Measurements from ENCODE around the gene CDKN2B.

DNA sequence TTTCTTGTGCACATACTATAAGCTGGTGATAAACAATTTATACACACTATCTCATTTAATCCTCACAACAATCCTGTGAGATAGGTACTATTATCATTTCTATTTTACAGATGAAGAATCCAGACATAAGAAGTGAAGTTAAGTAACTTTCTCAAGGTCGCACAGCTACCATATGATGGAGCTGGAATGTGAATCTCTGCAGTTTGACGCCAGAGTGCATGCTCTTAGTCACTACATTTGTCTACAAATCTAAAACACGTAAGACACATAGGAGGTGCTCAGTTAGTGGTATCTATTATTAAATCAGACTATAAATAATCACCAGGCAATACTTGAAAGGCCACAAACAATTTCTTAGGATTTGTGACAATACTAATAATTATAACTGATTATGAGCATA, 45.0 kb upstream of the CDKN2B start:
- TF ChIP-seq POLR2A (IDR thresholded peaks at IDR 0.05; ENCODE audit: low read depth, low read length) (no peak), POLR2AphosphoS5 (IDR thresholded peaks at IDR 0.05; ENCODE audit: low read depth, low read length) (no peak)
